IgD-negative memory B cell (primary cell): ENCODE results near the gene RPRD2. TPM values are rescaled to one million over a fixed set of nuclear protein-coding genes. Genes with fewer than 3 reads are reported as not detected.
A peak's percentile ranks its signal among the peaks of the same experiment; 100 is the strongest.

Source experiments
- H3K27ac Mint-ChIP-seq, 3 donors: one replicate each; pipeline ENCODE4 v1.8.0; 2020 to 2022; ENCODE audit warnings: mild to moderate bottlenecking in 3 of 3, mixed read lengths in 3 of 3, moderate library complexity in 1 of 3
- H3K27me3 Mint-ChIP-seq: one replicate; pipeline ENCODE4 v1.8.0; 2021; ENCODE audit warnings: mixed read lengths
- H3K36me3 Mint-ChIP-seq: one replicate; pipeline ENCODE4 v1.8.0; 2020; ENCODE audit warnings: mild to moderate bottlenecking, mixed read lengths
- H3K4me1 Mint-ChIP-seq, 3 donors: one replicate each; pipeline ENCODE4 v1.8.0; 2020 to 2022; ENCODE audit warnings: mixed read lengths in 3 of 3, mild to moderate bottlenecking in 1 of 3
- H3K4me3 Mint-ChIP-seq, 4 donors: one replicate each; pipeline ENCODE4 v1.8.0; 2020 to 2022; ENCODE audit warnings: mild to moderate bottlenecking in 4 of 4, mixed read lengths in 4 of 4, moderate library complexity in 3 of 4
- H3K9me3 Mint-ChIP-seq, 3 donors: one replicate each; pipeline ENCODE4 v1.8.0; 2020 to 2021; ENCODE audit warnings: mixed read lengths in 3 of 3, mild to moderate bottlenecking in 1 of 3
- polyA plus RNA-seq: library from polyadenylated mRNA; unstranded; fragments of 300-500 nt; fragmentation: Illumina TruSeq; gene quantifications from one replicate; pipeline ENCODE4 v1.2.3, GENCODE V29; 2021

Gene RPRD2
- polyA plus RNA-seq, 1 donor from 2014 or later: 34.1 TPM

- peaks cover 2% of the 10 kb centered on the region for H3K36me3 Mint-ChIP-seq
- H3K27ac Mint-ChIP-seq: peak overlapping the region in 1 of 3 donors; percentile 87
- peaks cover 0 to 2% (median 0%) of the 10 kb centered on the region in 3 donors for H3K4me1 Mint-ChIP-seq
- H3K9me3 Mint-ChIP-seq: no peaks in the 10 kb centered on the region
- no peaks in the 10 kb centered on the region for H3K27me3 Mint-ChIP-seq
- H3K4me3 Mint-ChIP-seq: no peak overlapping the region
These were observed 108.8 kb downstream of the RPRD2 start for GRCh38 chr1:150472601-150473200.

DNA sequence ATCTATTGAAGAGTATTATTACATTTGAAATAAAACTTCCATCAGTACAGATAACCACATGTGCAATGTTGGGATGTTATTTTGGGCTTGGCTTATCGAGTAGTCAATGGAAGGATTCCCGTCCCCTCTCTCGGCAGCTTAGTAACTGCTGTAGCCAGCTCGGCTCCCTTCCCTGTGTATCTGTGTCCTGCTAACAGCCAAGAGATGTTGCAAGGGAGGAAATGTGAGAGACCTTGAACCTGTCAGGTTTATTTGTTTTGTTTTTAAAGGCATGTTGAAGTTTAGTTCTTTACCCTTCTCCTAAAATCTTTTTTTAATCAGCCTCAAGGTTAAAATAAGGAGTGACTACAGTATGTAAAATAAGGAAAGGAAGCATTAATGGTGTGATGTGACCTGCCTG, 109.7 kb downstream of the RPRD2 start:
- Mint-ChIP-seq H3K4me3 (no peak overlapping the region), H3K36me3 (peaks cover 2% of the 10 kb centered on the region), H3K27me3 (no peaks in the 10 kb centered on the region), H3K4me1 (peaks cover 0 to 8% (median 4%) of the 10 kb centered on the region in 3 donors), H3K9me3 (no peaks in the 10 kb centered on the region), H3K27ac (no peak overlapping the region)

DNA sequence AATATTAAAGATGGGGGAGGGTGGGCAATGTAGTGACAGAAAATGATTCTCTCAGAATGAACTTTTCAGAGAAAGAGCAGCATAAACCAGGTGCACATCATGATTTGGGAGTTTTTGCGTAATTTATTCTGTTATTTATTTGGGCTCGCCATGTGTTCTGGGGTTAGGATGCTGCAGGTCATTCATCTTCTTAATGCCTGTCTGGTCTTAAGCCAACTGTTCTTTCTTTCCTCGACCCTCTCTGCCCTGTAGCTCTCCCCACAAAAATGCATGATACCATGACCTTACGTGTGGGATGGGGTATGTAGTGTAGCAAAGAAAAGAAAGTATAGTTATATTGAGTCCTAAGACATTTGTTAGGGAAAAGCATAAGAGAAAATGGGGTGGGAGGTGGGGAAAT, 110.9 kb downstream of the RPRD2 start:
- H3K4me1 Mint-ChIP-seq: peaks cover 2 to 8% (median 4%) of the 10 kb centered on the region in 3 donors
- peak overlapping the region in 1 of 3 donors; percentile 43 for H3K27ac Mint-ChIP-seq
- no peaks in the 10 kb centered on the region for H3K27me3 Mint-ChIP-seq
- peaks cover 2% of the 10 kb centered on the region for H3K36me3 Mint-ChIP-seq
- no peaks in the 10 kb centered on the region for H3K9me3 Mint-ChIP-seq
- H3K4me3 Mint-ChIP-seq: no peak overlapping the region

- Mint-ChIP-seq H3K27me3 (no peaks in the 10 kb centered on the region), H3K4me3 (no peak overlapping the region), H3K9me3 (no peaks in the 10 kb centered on the region), H3K27ac (peak overlapping the region in 2 of 3 donors; percentile 47 to 68), H3K36me3 (no peaks in the 10 kb centered on the region), H3K4me1 (peaks cover 3 to 8% (median 4%) of the 10 kb centered on the region in 3 donors)
These were observed 112.8 kb downstream of the RPRD2 start for GRCh38 chr1:150476754-150477153.

DNA sequence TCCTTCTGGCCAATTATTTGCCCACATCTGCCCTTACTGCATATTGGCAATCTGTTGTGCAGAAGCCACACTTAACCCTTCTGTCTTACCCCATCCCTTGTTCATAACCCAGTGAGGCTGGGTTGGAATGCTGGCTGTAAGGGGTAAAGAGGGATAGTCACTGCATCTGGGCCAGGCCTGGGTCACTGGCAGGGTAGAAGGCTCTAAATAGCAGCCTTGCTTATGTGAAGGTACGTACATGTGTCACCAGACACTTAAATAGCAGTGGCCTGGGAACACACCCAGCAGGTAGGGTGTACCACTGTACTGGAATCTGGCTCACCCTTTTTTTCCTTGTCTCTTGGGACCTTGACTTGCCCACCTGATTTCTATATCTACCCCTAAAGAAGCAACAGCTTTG, 113.4 kb downstream of the RPRD2 start:
- peaks cover 3 to 8% (median 4%) of the 10 kb centered on the region in 3 donors for H3K4me1 Mint-ChIP-seq
- H3K27me3 Mint-ChIP-seq: no peaks in the 10 kb centered on the region
- H3K27ac Mint-ChIP-seq: peak overlapping the region in 2 of 3 donors; percentile 47 to 65
- no peaks in the 10 kb centered on the region for H3K9me3 Mint-ChIP-seq
- no peaks in the 10 kb centered on the region for H3K36me3 Mint-ChIP-seq
- no peak overlapping the region for H3K4me3 Mint-ChIP-seq

- no peaks in the 10 kb centered on the region for H3K36me3 Mint-ChIP-seq
- no peak overlapping the region for H3K4me3 Mint-ChIP-seq
- H3K27me3 Mint-ChIP-seq: no peaks in the 10 kb centered on the region
- peaks cover 3 to 8% (median 4%) of the 10 kb centered on the region in 3 donors for H3K4me1 Mint-ChIP-seq
- peak overlapping the region in 2 of 3 donors; percentile 33 to 65 for H3K27ac Mint-ChIP-seq
- no peaks in the 10 kb centered on the region for H3K9me3 Mint-ChIP-seq
These were observed 113.8 kb downstream of the RPRD2 start for GRCh38 chr1:150477733-150478132.

DNA sequence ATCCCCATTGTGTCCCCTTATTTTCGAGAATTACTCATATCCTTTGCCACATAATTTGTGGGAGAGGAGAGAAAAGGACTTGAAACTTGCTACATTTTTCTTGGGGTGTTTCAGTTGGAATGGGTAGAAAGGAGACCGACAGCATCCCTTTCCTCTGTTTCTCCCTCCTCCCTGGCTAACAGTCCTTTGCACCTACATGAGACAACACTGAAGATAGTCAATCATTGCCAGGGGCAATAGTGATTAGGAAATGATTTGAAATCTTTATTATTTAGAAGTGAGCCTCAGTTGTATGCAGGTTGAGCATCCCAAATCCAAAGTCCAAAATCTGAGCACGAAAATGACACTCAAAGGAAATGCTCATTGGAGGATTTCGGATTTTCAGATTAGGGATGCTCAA, 115.4 kb downstream of the RPRD2 start:
- Mint-ChIP-seq H3K27ac (peak overlapping the region in 2 of 3 donors; percentile 0 to 26), H3K9me3 (no peaks in the 10 kb centered on the region), H3K4me3 (no peak overlapping the region)

DNA sequence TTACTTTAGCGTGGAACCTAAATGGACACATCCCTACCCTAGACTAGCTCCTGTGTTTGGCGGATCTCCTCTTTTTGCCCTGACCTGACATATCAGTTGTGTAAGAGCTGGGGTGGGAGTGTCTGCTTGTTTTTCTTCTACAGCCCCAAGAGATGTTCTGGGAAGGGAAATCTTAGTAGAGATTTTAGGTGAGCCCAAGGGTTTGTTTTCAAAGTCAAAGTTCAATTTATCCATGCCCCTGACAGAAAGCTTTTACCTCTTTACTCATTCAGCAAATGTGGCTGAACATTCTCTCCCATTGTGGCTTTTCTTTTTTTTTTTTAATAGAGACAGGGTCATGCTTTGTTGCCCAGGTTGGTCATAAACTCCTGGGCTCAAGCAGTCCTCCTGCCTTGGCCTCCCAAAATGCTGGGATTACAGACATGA, 116.0 kb downstream of the RPRD2 start:
- peak overlapping the region in 2 of 3 donors; percentile 0 to 26 for H3K27ac Mint-ChIP-seq
- no peak overlapping the region for H3K4me3 Mint-ChIP-seq
- peaks cover 3 to 8% (median 4%) of the 10 kb centered on the region in 3 donors for H3K4me1 Mint-ChIP-seq
- no peaks in the 10 kb centered on the region for H3K36me3 Mint-ChIP-seq
- no peaks in the 10 kb centered on the region for H3K27me3 Mint-ChIP-seq
- no peaks in the 10 kb centered on the region for H3K9me3 Mint-ChIP-seq

More for the DNA sequence above, 115.4 kb downstream of the RPRD2 start:
- no peaks in the 10 kb centered on the region for H3K36me3 Mint-ChIP-seq
- H3K4me1 Mint-ChIP-seq: peaks cover 3 to 8% (median 4%) of the 10 kb centered on the region in 3 donors
- H3K27me3 Mint-ChIP-seq: no peaks in the 10 kb centered on the region

DNA sequence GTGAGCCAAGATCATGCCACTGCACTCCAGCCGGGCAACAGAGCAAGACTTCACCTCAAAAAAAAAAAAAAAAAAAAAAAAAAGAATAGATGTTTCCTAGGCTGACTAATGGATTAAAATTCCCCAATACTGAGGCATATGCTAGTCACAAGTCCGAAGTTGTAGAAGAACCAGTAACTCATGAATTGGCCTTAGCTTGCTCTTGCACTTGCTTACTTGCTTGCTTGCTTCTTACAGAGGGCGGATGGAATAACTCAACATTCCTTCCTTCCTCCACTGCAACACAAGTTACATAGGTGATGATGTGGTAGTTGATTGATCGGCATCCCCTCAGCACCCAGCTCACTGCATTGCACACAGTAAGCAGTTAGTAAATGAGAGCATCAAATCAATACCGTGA, 120.5 kb downstream of the RPRD2 start:
- Mint-ChIP-seq H3K4me3 (peak overlapping the region in 1 of 4 donors; percentile 34), H3K27ac (peak overlapping the region in 1 of 3 donors; percentile 5), H3K9me3 (no peaks in the 10 kb centered on the region)

GRCh38 chr1:150484861-150485260, 120.9 kb downstream of the RPRD2 start:
- peaks cover 7 to 14% (median 13%) of the 10 kb centered on the region in 3 donors for H3K4me1 Mint-ChIP-seq
- peak overlapping the region in 2 of 3 donors; percentile 5 to 17 for H3K27ac Mint-ChIP-seq
- H3K4me3 Mint-ChIP-seq: peak overlapping the region in 2 of 4 donors; percentile 22 to 34

More for the DNA sequence above, 120.5 kb downstream of the RPRD2 start:
- Mint-ChIP-seq H3K27me3 (no peaks in the 10 kb centered on the region), H3K4me1 (peaks cover 7 to 16% (median 13%) of the 10 kb centered on the region in 3 donors), H3K36me3 (peaks cover 6% of the 10 kb centered on the region)

GRCh38 chr1:150486966-150487762, 123.2 kb downstream of the RPRD2 start, which contains the start of gene TARS2:
TARS2 (plus strand) TSS chr1:150487419; CDS start chr1:150487451, 32 bp downstream.
- H3K4me3 Mint-ChIP-seq: peak within 1 kb of the TSS; percentile 93 to 100 (median 98)
- no peaks in the 10 kb centered on the region for H3K27me3 Mint-ChIP-seq
- no peaks in the 10 kb centered on the region for H3K9me3 Mint-ChIP-seq
- peaks cover 6% of the 10 kb centered on the region for H3K36me3 Mint-ChIP-seq
- peak within 1 kb of the TSS; percentile 67 to 99 (median 99) for H3K27ac Mint-ChIP-seq
- H3K4me1 Mint-ChIP-seq: peaks cover 7 to 15% (median 13%) of the 10 kb centered on the region in 3 donors

More at GRCh38 chr1:150484861-150485260, 120.9 kb downstream of the RPRD2 start:
- Mint-ChIP-seq H3K9me3 (no peaks in the 10 kb centered on the region), H3K36me3 (peaks cover 6% of the 10 kb centered on the region), H3K27me3 (no peaks in the 10 kb centered on the region)

- Mint-ChIP-seq H3K4me3 (peak overlapping the region; percentile 93 to 100 (median 98)), H3K4me1 (peaks cover 7 to 15% (median 13%) of the 10 kb centered on the region in 3 donors)
These were observed 123.8 kb downstream of the RPRD2 start for GRCh38 chr1:150487763-150488115.

GRCh38 chr1:150493175-150493574, 129.2 kb downstream of the RPRD2 start:
- H3K4me1 Mint-ChIP-seq: peaks cover 0 to 9% (median 5%) of the 10 kb centered on the region in 3 donors
- no peak overlapping the region for H3K4me3 Mint-ChIP-seq
- H3K36me3 Mint-ChIP-seq: peaks cover 4% of the 10 kb centered on the region

More at GRCh38 chr1:150487763-150488115, 123.8 kb downstream of the RPRD2 start:
- Mint-ChIP-seq H3K36me3 (peaks cover 6% of the 10 kb centered on the region), H3K27me3 (no peaks in the 10 kb centered on the region), H3K27ac (peak overlapping the region; percentile 67 to 99 (median 99)), H3K9me3 (no peaks in the 10 kb centered on the region)

GRCh38 chr1:150498342-150498741, 134.4 kb downstream of the RPRD2 start:
- Mint-ChIP-seq H3K27me3 (no peaks in the 10 kb centered on the region), H3K4me1 (no peaks in the 10 kb centered on the region), H3K9me3 (no peaks in the 10 kb centered on the region), H3K27ac (no peak overlapping the region), H3K4me3 (no peak overlapping the region), H3K36me3 (peaks cover 3% of the 10 kb centered on the region)

More at GRCh38 chr1:150493175-150493574, 129.2 kb downstream of the RPRD2 start:
- no peak overlapping the region for H3K27ac Mint-ChIP-seq
- H3K9me3 Mint-ChIP-seq: no peaks in the 10 kb centered on the region
- no peaks in the 10 kb centered on the region for H3K27me3 Mint-ChIP-seq

DNA sequence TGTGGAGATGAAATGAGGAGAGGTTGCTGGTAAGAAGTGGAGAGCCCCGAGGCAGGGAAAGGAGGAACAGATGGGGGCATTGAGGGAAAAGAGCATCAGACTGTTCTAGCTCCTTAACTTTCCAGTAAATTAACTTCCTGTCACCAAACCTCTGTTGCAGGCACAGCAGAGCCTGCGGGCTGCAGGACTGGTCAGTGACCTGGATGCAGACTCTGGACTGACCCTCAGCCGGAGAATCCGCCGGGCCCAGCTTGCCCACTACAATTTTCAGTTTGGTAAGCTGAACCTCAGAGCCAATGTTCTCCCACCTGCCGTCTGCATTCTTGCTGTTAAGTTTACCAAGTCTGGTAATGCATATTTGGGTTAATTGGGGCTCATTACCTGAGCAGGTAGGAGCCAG, 141.5 kb downstream of the RPRD2 start:
- H3K4me3 Mint-ChIP-seq: no peak overlapping the region
- no peaks in the 10 kb centered on the region for H3K9me3 Mint-ChIP-seq
- H3K27me3 Mint-ChIP-seq: no peaks in the 10 kb centered on the region
- peaks cover 0 to 2% (median 1%) of the 10 kb centered on the region in 3 donors for H3K4me1 Mint-ChIP-seq
- H3K27ac Mint-ChIP-seq: no peak overlapping the region
- H3K36me3 Mint-ChIP-seq: peaks cover 6% of the 10 kb centered on the region
